Suppressor macrophage treated with lipopolysaccharide for 1 hour (primary cell): Measurements from ENCODE around the gene SLC25A23.
A peak's percentile ranks its signal among the peaks of the same experiment; 100 is the strongest.
"Not testable (repeated sequence)": the region's sequence is repeated elsewhere in the genome, so short reads cannot be mapped to it uniquely, and the experiment has no call there.

Experiments
- DNase-seq, 3 donors: peaks; one replicate each; pipeline ENCODE4 v3.0.0-alpha.2; 2020 to 2022

The SLC25A23 gene

DNA sequence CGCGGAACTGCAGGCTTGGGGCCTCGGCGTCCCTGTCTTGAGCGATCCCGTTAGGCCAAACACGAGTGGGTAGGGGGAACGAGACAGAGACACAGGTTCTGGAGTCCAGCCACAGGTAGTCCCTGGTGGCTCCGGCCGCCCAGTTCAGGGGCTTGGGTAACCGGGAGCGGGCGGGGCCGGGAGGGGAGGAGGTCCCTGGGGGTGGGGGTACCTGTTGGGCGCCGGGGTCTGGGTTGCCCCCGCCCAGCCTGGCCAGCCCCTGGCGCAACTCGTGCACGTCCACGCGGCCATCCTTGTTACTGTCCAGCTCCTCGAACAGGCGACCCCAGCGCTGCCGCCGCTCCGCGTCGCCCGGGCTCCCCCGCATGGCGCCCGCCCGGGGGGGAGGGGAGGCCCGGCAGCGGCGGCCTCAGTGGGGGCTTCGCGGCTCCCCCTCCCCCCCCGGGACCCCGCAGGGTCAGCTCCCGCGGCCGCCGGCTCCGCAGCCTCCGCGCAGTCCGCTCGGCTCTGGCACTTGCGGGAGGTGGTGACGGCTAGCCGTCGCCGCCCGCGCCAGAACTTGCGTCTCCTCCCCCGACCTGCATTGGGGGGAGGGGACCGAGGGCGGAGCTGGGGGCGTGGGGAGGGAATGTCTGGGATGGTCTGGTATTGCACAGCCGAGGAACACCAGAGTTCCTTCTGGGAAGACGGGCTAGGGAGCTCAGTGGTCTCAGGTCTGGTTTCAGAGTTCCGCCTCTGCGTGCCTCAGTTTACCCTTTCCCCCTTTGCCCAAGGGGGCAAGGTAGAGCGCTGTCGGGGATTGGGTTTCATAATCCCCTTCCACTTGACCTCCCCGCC, at the start of gene SLC25A23:
SLC25A23 (minus strand) TSS at position 531 of the 837 bp plus-strand sequence; CDS start at position 367, 164 bp downstream.
- DNase-seq, result peak; percentile 39 to 68 (median 47)

DNA sequence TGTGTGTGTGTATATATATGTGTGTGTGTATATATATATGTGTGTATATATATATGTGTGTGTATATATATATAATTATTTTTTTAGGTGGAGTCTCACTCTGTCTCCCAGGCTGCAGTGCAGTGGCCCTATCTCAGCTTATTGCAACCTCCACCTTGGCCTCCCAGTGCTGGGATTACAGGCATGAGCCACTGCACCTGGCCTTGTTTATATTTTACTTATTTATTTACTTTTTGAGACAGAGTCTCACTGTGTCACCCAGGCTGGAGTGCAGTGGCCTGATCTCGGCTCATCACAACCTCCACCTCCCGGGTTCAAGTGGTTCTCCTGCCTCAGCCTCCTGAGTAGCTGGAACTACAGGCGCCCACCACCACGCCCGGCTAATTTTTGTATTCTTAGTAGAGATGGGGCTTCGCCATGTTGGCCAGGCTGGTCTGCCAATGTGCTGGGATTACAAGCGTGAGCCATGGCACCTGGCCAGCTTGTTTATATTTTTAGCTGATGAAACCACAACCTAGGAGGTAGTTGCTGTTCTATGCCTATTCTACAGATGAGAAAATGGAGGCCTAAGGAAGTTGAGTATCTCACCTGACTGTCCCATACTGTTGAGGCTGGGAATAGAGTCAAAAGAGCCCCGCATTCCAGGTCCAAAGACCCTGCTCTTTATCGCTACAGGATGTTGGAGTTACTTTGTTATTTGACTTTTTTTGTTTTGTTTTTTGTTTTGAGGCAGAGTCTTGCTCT, 48.6 kb upstream of the SLC25A23 start:
- not testable (repeated sequence) for DNase-seq

DNA sequence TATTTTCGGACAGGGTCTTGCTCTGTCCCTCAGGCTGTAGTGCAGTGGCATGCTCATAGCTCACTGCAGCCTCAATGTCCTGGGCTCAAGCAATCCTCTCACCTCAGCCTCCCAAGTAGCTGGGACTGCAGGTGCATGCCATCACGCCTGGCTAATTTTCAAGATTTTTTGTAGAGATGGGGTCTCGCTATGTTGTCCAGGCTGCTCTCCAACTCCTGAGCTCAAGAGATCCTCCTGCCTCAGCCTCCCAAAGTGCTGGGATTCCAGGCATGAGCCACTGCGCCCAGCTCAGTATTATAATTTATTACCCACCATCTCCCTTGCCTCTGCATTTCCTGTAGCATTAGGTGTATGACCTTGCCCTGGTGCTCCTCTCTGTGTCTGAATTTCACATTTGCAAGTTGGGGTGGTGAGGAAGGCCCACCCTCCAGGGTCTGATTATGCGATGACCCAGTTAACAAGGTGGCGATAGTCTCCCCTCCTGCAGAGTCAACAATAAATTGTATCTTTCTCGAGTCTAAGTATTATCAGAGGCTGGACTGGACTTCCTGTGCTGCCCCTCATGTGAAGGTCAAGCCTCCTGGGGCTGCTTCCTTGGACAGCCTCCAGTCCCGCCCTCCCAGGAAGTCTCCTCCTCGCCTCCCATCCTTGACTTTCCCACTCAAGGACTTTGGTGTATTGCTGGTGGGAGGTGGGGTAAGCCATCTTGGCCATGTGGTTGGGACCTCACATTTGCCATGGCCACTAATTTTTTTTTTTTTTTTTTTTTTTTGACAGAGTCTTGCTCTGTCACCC, 44.0 kb upstream of the SLC25A23 start:
- DNase-seq, result no peak

DNA sequence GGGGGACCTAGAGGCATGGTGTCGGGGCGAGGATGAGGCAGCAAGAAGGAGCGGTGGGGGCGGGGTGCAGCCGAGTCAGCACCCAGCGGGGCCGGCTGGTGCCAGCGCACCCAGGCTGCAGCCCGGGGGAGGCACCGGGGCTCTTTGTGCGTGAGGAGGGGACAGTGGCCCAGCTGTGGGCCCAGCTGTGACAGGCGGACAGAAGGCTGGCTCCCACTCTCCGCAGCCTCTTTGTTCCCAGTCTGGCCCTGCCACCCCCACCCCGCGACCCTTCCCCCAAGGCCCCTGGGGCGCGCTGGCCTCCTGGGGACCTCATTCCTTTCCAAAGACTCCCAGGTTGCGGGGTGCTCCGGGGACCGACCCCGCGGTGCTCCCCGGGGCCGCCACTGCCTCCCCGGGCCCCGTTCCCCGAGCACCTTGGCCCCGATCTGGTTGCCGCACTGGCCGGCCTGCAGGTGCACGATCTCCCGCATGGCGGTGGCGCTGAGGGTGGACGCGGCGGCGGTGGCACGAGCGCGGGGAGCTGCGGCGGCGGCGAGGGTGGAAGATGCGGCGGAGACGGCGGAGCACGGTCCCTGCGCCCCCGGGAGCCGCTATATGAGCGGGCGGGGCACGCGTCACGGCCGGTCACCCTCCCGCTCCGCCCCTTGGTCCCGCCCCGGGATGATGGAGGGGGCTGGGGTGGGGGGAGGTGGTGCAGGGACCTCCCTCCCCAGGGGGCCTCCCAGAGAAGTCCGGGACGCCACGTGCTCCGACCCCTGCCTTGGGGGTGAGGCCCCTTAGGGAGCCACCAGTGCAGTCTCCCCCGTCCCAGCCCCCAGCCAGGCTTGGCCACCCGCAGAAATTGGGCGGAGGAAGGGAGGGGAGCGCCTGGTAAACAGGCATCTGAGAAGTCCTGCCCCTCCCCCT, 42.4 kb upstream of the SLC25A23 start, which contains the start of gene TUBB4A:
TUBB4A (minus strand) TSS at position 570 of the 909 bp plus-strand sequence; CDS start at position 473, 97 bp downstream.
- peak in 1 of 3 donors; percentile 39 for DNase-seq

DNA sequence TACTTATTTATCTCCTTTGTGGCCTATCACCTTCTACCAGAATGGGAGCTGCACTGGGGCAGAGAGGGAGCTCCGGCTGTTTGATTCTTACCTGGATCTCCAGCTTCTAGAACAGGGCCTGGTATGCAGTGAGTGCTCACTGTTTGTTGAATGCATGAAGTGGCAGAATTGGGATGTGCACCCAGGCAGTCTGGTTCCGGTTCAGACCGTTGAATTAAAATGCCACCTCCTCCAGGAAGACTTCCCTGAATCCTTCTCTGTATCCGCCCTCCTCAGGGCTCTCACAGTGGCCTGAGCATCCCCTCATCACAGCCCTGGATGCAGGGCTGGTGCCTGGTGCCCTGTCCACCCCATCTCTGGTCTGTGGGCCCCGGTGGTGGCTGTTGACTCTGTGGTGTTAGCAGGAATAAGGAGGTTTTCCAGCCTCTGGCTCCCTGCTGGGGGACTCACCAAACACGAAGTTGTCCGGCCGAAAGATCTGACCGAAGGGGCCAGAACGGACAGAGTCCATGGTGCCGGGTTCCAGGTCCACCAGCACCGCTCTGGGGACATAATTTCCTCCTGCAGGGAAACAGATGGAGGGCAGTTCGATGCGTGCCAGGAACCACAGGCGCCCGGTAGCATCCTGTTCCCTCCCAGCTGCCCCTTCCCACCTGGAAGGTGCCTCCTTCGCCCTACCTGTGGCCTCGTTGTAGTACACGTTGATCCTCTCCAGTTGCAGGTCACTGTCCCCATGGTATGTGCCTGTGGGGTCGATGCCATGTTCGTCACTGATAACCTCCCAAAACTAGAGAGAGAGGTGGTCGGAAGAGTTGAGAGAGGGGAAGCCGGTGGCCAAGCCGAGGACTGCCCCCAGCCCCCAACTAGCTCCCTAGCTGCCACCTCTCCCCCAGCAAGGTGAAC, 41.5 kb upstream of the SLC25A23 start:
- no peak for DNase-seq

DNA sequence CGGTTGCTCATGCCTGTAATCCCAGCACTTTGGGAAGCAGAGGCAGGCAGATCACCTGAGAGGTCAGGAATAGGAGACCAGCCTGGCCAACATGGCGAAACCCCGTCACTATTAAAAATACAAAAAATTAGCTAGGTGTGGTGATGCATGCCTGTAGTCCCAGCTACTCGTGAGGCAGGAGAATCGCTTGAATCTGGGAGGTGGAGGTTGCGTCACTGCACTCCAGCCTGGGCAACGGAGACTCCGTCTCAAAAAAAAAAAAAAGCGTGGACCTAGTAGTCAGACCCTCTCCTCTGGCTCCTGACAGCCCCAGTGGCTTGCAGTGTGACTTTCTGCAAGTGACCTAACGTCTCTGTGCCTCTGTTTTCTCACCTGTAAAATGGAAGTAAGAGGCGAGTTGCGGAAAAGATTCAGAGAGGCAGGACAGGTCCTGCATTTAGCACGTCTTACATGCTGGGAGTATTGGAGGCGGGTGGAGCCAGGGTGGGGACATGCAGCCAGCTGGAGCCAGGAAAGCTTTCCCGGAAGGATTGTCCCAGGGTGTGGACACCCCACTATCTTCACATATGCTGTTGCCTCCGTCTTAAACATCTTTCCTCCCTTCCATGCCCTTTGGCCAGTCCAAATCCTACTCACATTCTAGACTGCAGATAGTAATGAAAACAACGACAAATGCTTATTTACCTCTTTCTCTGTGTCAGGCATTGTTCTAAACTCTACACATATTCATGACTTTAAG, 39.6 kb upstream of the SLC25A23 start:
- no peak for DNase-seq

DNA sequence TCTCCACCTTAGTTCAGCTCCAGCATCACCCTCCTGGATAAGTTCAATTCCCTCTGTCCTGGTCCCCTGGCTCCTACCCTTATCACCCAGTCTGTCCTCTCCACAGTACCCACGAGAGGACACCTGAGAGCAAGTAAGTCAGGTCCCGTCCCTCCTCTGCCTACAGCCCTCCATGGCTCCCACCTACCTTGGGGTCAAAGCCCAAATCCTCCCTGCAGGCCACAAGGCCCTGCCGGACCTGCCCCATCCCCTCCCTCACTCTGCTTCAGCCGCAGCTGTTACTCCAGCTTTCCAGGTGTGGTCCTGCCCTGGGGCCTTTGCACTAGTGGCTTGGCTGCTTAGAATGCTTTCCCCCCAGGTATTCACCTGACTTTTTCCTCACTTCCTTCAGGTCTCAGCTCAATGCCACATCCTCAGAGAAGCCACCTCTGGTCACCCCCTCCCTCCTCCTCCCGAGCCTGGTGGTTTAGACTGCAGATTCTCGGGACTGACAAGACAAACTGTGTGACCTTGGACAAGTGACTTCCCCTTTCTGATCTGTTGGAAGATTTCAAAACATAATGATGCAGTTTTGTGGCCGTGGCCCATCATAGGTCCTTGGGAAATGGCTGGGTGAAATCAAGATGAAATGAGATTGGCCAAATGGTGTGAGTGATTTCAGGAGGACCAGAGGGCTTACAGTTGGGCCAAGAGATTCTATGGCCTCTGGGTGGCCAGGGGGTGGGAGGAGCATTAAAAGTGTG, 38.9 kb upstream of the SLC25A23 start:
- DNase-seq, result peak; percentile 75 to 82 (median 79)

DNA sequence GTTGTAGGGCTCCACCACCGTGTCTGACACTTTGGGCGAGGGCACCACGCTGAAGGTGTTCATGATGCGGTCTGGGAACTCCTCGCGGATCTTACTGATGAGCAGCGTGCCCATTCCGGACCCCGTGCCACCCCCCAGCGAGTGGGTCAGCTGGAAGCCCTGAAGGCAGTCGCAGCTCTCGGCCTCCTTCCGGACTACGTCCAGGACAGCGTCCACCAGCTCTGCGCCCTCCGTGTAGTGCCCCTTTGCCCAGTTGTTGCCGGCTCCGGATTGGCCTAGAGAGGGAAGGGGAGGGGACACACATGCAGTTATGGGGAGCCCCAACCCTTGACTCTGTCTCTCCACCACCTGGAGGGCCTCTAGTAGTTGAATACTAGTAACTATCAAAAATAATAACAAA, 36.4 kb upstream of the SLC25A23 start:
- no peak for DNase-seq

DNA sequence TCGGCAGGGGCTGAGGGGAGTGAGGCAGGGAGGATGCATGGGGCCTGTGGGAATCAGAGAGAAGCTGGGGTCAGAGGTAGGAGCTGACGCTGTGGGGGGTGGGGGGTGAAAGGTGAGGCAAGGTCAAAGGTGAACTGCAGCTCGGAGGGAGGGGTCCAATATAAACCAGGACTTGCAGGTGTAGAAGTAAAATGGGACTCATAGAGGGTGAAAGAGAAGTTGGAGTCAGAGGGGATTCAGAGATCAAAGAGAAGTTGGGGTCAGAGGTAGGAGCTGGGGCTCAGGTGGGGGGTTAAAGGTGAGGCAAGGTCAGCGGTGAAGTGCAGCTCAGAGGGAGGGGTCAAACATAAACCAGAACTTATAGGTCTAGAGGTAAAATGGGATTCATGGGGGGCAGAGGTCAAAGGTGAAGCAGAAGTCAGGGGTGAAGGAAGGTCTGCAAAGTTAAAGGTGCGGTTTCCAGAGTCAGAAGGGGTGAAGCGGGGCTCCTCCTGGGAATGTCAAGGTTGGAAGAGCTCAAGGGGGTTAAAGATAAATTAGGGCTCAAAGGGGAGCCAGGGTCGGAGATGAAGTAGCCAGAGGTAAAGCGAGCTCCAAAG, 34.9 kb upstream of the SLC25A23 start:
- DNase-seq, result no peak

DNA sequence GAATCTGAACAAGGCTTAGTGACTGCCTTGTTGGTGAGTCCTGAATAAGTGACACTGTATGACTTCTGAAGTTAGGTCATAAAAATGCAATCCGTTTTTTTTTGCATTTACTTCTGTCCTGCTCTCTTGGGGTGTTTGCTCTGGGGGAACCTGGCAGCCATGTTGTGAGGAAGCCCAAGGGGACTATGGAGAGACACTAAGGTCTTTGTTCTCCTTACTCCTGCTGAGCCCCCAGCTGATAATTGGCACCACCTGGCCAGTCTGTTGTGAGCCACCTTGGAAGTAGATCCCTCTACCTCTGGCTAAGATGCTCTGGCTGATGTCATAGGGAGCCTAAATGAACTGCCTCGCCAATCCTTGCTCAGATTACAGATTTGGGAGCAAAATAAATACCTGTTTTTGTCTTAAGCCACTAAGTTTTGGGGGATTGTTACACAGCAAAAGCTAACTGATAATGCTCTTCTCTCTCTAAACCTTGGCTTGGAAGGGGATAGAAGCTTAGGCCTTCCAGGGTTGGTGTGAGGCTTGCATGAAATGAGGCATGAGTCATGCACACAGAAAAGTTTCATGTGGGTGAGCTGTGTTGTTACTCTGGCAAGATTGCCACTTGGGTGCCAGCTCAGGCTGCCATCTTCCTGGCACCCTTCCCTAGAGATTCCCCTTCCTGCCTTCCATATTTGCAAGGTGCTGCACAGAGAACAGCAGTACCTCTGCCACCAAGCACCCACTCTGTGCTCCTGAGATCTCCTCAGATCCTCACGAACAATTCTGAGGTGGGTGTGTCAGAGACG, 32.4 kb upstream of the SLC25A23 start:
- DNase-seq, result no peak

DNA sequence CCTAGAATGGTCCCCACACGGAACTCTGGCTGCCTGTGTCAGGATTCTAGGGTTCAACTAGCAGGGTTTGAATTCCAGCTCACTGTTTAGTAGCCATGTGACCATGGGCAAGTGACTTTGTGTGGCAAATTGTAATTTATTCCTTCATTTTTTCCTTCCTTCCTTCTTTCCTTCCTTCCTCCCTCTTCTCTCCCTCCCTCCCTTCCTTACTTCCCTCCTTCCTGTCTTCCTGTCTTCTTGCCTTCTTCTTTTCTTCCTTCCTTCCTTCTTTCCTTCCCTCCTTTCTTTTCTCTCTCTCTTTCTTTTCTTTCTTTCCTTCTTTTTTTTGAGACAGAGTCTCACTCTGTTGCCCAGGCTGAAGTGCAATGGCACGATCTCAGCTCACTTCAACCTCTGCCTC, 30.5 kb upstream of the SLC25A23 start:
- DNase-seq, result no peak

DNA sequence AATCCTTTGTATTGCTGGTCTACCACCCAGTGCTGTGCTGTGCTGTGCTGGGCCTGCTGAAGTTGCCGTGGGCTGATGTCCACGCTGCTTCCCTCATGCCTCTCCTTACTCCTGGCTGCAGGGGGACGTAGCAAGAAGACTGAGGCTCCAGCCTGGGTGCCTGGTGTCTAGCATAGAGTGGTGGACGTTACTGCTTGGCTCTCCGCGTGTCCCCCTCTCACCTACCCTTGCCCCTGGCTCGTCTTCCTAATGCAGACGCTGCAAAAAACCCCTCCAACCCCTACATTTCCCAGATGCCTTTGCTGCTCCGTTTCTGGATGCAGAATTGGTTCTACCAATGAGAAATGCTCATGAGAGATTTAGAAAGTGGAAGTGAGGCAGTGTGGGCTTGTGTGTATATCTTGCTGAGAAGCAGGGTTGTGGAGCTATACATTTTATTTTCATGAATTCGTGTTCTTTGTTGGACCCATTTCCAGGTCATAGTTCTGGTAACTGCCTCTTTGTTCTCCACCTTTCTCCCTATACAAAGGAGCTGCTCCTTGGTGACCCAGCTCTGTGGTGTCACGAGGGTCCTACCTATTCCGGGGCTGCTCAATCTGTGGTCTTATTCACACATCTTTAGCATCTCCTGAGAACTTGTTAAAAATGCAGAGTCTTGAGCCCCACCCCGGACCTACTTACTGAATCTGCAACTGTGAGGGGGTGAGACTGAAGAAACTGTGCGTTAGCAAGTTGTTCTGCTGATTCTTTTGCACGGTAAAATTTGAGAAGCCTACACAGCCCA, 29.9 kb upstream of the SLC25A23 start:
- DNase-seq, result peak in 1 of 3 donors; percentile 12

DNA sequence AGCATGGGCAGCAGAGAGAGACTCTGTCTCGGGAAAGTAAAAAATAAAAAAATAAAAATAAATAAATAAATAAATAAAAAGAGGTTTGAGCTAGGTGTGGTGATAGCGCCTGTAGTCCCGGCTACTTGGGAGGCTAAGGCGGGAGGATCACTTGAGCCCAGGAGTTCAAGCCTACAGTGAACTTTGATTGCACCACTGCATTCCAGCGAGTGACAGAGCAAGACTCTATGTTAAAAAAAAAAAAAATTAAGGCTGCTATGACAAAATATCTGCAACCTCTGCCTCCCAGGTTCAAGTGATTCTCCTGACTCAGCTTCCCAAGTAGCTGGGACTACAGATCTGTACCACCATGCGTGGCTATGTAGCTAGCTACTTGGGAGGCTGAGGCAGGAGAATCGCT, 25.2 kb upstream of the SLC25A23 start:
- no peak for DNase-seq

DNA sequence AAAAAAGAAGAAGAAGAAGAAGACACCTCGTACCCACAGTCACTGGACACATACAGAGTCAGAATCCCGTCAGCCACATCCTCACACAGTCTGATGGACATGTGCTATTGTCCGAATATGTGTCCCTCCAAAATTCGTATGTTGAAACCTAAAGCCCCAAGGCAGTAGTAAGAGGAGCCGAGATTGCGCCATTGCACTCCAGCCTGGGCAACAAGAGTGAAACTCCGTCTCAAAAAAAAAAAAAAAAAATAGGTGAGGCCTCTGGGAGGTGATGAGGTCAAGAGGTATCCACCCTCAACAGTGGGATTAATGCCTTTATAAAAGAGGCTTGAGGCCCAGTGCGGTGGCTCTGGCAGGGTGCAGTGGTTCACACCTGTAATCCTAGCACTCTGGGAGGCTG, 24.6 kb upstream of the SLC25A23 start:
- no peak for DNase-seq

DNA sequence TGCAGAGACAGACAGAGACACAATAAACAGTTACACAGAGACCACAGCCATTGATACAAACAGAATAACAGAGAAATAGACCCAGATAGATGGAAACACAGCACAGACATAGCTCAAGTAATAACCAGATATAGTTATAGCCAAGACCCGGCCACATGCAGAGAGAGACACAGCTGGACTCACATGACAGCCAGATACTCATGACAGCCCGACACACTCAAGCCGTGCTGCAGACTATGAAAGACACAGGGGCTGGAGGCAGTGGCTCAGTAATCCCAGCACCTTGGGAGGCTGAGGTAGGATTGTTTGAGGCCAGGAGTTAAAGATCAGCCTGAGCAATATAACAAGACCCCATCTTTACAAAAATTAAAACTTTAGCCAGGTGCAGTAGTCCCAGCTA, 23.6 kb upstream of the SLC25A23 start:
- no peak for DNase-seq

DNA sequence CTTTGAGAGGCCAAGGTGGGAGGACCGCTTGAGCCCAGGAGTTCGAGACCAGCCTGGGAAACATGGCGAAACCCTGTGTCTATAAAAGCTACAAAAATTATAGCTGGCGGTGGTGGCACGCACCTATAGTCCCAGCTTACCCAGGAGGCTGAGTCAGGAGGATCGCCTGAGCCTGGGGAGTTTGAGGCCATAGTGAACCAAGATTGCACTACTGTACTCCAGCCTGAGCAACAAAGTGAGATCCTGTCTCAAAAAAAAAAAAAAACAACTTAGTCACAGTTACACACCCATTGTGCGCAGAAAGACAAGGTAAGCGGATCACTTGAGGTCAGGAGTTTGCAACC, 22.7 kb upstream of the SLC25A23 start:
- no peak for DNase-seq
